Stimulated activated CD8-positive, alpha-beta memory T cell treated with anti-CD3 and anti-CD28 coated beads, Interleukin-4, amount 100 ng/mL, for 48 hours (primary cell): ENCODE results near the gene DDX24.

ENCODE experiments used
- DNase-seq: peaks from one replicate; pipeline ENCODE4 v3.0.0-alpha.2; 2020

Gene DDX24

GRCh38 chr14:94029671-94030203 lies 51.3 kb downstream of the DDX24 start:
- no peak for DNase-seq

DNA sequence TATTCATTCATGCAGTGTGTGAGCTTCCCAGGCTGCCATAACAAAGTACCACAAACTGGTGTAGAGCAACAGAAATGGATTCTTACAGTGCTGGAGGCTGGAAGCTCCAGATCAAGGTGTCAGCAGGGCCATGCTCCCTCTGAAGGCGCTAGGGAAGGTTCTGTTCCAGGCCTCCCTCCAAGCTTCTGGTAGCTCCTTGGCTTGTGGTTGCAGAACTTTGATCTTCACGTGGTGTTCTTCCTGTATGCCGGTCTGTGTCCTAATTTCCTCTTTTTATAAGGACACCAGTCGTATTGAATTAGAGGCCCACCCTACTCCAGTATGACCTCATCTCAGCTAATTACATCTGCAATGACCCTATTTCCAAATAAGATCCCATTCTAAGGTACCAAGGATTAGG lies 51.7 kb downstream of the DDX24 start:
- DNase-seq, result no peak

DNA sequence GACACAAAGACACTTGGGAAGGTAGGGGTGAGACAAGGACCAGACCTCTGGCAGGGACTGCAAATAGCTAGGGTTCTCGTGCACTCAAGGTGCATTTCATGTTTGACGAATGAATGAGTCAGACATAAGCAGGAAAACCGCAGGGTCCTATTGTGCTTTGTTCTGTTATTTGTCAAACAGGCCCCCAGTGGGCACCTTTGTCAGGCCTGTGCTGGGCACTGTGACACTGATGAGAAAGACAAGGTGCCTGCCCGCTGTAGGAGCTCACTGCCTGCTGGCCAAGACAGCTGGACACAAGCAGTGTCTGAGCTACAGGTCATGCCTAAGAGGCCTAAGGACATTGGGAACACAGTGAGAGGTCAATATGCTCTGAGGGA lies 52.6 kb downstream of the DDX24 start:
- peak; percentile 44 for DNase-seq

DNA sequence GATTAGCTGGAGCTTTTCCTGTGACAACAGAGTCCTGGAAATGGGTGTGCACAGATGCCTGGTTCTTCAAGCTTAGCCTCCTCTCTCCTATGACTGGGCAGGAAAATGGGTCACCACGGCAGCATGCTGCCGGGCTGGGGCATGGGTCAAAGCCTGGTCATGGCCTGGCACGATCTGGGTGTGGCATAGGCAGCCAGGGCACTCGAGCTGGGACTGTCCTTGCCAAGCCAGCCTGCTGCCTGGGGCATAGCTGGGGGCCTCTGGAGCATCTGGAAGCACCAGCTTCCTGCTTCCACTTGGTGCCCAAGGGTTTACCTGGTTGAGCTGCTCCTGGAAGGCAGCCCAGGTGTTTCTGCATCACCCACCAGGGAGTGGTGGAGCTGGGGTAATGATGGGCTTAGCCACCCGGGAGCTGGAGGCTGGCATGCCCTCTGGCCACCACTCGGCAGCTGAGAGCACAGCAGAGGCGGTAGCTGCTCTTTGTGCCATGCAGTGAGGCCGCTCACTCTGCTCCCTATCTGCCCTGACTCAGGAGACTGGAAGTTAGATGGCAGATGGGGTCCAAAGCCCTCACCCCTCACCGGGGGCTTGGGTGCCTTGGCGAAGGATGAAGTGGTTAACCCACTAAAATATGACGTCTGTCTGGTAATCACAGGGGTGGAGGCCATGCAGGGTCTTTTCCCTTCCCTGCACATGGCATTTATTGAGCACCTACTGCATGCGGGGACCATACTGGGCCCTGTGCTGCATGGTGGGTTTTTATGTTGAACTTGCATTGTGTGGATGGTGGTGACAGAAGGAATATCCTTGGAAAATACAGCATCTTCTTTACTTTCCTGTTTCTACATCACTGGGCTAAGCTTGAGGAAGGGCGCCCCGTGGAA lies 53.2 kb downstream of the DDX24 start:
- DNase-seq, result no peak

- DNase-seq, result no peak
Observed at GRCh38 chr14:94026889-94027469, 54.0 kb downstream of the DDX24 start.

DNA sequence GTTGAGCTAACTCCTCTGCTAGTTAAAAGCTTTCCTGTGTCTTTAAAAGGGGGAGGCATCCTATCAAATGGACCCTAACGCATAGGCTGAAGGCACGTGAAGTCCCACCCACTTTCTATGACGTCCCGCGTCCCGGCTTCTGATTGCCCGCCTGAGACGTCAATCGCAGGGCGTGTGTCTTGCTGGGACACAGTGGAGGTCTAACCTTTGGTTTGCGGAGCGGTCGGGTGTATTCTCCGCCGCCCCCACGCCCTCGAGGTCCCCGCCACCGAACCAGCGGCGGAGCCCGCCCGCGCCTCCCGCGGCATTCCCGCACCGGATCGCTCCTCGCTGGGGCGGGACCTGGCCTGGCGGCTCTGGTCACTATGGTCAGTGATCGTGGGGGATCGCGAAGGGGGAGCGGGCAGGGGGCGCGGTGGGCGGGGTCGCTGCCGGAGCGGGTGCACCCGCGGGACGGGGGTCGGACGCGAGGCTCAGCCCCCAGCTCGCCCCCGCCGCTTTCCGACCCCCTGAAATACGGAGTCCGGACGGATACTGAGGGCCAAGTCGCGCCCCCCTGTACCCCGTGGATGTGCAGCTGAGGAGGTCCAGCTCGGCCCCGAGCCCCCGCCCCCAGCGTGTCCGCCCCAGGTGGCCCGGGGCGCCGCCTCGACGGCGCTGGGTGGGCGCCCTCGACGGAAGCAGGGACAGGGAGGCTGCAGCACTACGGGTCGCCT lies 54.7 kb downstream of the DDX24 start, which contains the start of gene OTUB2:
TSS of gene OTUB2 (plus strand) at position 168 of the 716 bp plus-strand sequence. CDS start at position 366, 198 bp downstream.
- peak; percentile 97 for DNase-seq

DNA sequence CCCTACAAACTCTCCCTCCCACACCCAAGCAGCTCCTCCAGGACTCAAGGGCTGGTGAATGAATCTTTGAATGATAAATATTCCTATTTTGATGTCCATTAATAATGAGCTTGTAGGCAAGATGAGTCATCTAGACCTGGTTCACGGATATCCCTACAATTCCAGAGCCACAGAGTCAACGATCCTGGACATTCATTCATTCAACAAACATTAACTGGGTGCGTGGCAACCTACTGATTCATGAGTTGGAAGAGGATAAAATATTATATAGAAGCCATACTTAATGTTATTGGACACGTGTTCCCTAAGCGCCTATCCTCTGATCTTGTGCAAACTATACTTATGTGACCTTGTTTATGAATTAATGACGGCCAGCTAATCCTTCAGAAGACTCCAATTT lies 55.3 kb downstream of the DDX24 start:
- DNase-seq, result no peak

DNA sequence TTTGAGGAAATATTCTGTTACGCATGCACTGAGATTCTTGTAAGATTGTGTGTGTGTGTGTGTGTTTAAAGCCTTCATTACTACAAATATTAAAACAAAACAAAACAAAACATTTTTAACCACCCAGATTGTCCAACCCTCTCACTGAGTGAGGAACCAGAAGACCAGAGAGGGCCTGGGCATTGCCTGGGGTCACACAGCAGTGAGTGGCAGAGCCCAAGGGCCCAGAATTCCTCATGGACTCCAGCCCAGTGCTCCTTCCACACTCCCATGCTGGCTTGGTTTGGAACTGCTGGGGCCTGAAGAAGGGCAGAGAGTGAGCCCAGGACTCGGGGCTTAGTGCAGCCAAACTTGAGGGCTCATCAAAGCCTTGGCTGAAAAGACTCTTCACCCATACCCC lies 56.5 kb downstream of the DDX24 start:
- DNase-seq, result no peak

DNA sequence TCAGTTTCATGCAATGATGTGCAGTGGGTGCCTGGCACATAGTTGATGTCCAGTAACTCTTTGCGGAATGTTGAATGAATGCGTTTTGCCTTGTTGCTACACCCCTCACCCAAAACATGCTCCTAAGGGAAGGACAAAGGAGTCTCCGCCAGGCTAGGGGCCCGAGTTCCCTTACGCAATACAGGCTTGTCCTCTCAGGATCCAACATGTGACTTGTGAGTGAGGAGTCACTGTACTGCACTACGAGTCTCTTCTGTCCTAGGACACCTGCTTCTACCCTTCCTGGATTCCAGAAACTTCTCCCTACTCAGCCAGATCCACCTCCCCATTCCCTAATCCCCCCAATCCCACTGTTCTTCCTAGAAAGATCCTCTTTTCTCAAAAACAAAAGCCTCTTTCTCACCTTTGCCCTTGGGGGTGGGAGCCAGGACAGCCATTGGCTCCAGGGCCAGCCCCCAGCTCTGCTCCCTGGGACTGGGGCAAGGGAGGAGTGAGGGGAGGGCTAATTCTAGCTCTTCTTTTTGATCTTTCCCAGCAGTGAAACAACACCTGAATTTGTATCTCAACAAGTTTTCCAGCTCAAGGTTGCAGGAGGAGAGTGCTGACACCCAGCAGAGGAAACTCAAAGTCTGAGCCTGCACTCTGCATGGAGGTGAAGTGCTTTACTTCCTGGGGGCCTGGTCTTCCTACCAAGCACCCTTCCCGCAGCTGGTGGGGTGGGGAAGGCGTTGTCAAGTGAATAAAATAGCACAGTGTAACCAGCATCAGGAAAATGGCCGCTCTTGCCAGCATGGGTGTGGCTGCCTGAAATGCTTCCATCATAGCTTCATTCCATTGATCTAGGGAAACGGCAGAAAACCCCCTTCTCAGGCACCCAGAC lies 58.2 kb downstream of the DDX24 start:
- DNase-seq, result no peak

DNA sequence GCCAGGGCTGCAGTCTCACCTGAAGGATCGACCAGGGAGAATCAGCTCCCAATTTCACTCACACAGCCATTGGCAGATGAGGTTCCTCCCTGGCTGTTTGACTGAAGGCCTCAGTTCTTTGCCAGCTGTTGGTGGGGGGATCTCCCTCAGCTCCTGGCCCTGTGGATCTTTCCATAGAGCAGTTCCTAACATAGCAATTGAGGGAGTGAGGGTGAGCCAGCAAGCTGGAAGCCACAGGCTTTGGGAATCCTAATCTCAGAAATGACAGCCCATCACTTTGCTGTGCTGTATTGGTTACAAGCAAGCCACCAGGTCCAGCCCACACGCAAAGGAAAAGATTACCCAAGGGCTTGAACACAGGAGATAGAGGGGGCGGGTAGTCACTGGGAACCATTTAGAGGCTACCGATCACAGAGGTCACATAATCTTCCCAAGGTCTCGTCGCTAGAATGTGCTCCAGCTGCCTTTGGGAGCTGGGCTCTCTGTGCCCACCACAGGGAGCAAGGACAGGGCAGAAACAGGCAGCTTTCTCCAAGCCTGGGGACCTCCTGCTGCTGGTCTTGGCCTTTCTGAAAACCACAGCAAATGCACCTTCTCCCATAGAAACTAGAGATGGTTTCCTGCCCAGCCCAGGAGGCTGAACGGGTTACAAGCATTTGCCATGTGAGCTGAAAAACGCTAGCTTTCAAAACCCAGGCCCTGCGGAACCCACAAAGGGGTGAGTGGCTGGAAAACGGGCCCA lies 59.4 kb downstream of the DDX24 start:
- DNase-seq, result peak; percentile 55

GRCh38 chr14:94021001-94021400 lies 60.0 kb downstream of the DDX24 start:
- no peak for DNase-seq

DNA sequence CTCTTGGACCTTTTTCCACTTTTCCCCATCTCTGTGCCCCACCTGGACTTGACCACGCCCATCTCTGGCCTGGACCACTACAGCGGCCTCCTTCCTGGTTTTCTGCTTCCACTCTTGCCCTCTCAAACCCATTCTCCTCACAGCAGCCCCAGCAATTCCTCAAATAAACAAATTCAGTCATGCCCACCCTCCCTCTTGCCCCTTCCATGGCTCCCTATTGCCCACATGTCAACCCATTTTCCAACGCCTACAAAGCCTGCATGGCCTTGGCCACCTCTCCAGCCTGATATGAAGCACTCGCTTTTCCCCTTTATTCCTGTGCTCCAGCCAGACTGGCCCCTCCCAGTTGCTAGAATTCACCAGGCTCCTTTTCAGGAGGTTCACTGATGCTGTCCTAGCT lies 60.7 kb downstream of the DDX24 start:
- no peak for DNase-seq

- DNase-seq, result no peak
Observed at GRCh38 chr14:94019329-94019728, 61.7 kb downstream of the DDX24 start.

- DNase-seq, result no peak
Observed at GRCh38 chr14:94018308-94018707, 62.7 kb downstream of the DDX24 start.

DNA sequence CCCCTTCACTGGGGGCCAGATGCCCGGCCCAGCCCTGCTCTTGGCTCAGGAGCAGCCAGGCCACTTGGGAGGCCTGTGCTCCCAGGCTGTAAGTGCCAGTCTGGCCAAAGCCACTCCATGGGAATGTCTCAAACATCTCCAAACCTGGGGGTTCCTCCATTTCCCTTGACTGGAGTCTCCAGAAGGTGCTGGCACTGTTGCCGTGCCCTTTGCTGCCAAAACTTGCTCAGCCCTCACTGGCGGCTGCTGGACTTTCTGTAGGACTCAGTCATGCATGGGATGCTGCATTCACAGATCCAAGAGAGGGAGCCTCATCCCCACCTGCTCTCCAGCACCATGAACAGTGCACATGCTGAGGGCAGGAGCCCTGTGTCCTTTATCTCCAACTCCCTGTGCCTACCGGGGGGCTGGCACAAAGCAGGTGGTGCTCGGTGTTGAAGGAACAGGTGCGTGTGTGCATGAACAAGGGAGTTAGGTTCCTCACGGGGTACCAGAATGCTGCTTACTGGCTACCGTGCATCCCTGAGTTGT lies 64.5 kb downstream of the DDX24 start:
- DNase-seq, result no peak

- no peak for DNase-seq
Observed at GRCh38 chr14:94015223-94015622, 65.8 kb downstream of the DDX24 start.

GRCh38 chr14:94014382-94014781 lies 66.6 kb downstream of the DDX24 start:
- no peak for DNase-seq

DNA sequence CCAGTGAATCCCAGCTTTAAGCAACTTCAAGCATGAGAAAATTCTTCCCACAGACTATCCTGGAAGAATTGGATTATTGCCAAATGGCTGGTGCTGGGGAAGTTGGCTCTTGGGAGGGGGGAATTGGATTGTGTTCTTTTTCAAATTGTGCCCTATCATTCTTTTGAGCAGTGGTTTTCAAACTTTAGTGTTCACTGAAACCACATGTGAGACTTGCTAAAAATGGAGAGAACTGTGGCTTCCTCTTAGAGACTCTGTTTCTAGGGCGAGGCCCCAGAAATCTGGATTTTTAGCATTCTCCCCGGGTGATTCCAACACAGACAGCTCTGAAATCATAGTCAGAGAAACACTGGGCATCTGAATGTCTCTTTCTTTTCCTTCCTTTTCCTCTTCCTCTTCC lies 69.2 kb downstream of the DDX24 start:
- DNase-seq, result no peak

DNA sequence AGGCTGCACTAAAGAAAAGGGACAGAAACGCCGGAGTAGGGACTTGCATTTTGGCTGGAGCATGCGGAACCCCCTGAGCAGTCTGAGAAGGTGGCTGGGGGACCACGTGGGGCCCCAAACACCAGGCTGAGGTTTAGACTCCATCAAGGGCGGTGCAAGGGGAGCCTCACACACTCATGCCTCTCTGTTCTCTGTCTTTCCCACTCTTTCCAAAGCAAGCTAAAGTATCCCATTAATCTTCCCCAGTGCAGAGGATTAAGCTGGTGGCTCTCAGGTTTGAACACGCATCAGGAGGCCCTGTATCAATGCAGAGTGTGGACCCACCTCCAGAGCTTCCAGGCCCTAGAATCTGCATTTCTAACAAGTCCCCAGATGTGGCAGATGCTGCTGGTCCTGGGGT lies 70.4 kb downstream of the DDX24 start:
- no peak for DNase-seq

- no peak for DNase-seq
Observed at GRCh38 chr14:94009767-94010166, 71.2 kb downstream of the DDX24 start.

DNA sequence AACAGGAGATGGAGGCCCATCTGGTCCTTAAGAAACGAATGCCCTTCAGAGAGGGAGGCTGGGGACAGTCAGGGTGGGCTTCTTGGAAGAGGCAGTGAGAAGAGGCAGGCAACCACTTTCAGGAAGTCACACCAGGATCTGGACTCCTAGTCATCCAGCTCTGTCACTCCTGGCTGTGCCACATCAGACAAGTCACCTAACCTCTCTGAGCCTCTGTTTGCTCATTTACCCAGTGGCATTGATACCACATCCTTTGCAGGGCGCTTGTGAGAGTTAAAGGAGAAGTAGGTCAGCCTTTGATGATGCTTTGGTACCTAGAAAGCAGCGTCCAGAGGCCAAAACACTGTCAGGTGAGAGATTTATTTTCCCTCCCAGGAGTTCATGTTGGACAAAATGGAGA lies 72.8 kb downstream of the DDX24 start:
- DNase-seq, result no peak
